GM19468 (cell line): ENCODE results near the gene AMOTL1.
A peak's percentile ranks its signal among the peaks of the same experiment; 100 is the strongest.
"Not testable (repeated sequence)": the region's sequence is repeated elsewhere in the genome, so short reads cannot be mapped to it uniquely, and the experiment has no call there.

Experiments
- ATAC-seq: cut with Tn5 transposase; IDR thresholded peaks from one replicate; pipeline ENCODE4 v1.9.1; 2021; ENCODE audit warnings: mild to moderate bottlenecking, moderate library complexity, moderate number of reproducible peaks; ENCODE audit not compliant: unreplicated experiment; ENCODE audit errors: extremely low read depth

The AMOTL1 gene

DNA sequence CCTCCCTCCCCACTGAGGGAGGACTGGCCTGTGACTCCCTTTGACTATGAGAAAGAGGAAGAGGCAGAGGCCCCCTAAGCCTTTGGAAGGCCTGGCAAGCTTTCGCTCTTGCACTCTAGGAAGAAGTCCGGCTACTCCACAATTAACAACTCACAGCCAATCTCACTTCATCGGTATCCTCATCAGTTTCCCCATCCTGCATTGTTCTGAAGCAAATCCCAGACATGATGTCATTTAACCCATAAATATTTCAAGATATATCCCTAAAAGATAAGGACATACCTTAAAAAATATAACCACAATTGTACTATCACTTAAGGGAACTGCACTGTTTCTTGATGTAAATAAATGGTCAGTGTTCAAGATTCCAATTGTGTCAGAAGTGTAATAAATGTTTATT is 142.1 kb downstream of the AMOTL1 start:
- no peak for ATAC-seq

DNA sequence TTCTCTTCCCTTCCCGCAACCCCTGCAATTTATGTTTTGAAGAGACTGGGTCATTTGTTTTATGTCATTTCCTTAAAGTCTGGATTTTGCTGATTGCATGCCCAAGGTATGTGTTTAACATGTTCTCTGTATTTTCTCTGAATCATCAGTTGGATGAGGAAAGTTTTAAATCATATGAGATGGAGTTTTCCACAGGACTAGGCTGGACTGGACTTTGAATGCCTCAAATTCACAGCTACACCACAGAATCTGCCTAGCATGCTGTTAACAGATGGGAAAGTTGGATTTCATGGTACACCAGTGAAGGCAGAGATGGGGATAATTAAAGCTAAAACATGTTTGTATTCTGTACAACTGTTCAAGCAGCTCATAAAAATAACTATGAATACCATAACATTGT is 142.6 kb downstream of the AMOTL1 start:
- no peak for ATAC-seq

DNA sequence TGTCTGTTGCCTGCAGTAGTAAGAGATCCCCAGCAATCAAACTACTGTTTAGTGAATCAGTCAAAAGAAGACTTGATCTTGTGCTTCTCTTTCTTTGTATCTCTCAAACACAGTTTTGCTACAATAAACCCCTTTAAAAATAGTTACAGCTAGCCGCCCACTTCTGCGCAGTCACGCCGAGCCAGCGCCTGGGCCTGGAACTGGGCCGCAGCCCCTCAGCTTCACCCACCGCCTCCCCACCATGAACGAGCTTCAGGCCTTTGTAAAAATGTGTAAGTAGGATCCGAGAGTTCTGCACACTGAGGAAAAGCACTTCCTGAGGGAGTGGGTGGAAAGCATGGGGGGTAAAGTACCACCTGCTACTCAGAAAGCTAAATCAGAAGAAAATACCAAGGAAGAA is 144.7 kb downstream of the AMOTL1 start:
- ATAC-seq, result no peak

DNA sequence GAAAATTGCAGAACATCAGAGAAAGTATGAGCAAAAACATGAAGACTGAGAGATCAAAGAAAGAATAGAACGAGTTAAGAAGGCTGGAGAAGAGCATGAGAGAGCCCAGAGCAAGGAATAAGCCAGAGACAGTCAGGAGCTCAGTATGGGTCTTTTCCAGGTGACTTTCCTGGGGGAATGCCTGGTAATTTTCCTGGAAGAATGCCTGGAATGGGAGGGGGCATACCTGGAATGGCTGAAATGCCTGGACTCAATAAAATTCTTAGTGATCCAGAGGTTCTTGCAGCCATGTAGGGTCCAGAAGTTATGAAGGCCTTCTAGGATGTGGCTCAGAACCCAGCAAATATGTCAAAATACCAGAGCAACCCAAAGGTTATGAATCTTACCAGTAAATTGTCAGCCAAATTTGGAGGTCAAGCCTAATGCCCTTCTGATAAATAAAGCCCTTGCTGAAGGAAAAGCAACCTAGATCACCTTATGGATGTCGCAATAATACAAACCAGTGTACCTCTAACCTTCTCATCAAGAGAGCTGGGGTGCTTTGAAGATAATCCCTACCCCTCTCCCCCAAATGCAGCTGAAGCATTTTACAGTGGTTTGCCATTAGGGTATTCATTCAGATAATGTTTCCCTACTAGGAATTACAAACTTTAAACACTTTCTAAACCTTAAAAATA is 145.7 kb downstream of the AMOTL1 start:
- ATAC-seq, result not testable (repeated sequence)

DNA sequence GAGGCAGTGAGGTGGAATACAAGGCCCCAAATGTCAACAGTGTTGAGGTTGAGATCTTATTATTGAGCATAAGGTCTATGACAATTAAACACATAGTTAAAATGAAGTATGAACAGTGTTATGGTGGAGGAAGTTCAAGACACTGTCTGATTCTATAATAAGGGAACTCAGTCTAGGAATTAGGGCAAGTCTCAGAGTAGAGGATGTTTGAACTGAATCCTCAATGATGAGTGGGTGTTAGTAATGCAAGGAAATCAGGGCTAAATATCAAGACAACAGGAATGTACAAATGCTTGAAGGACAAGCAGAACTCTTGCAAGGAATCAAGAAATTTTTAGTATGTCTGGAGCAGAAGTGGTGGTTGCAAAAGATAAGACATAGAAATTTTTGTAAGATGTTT is 152.2 kb downstream of the AMOTL1 start:
- no peak for ATAC-seq

DNA sequence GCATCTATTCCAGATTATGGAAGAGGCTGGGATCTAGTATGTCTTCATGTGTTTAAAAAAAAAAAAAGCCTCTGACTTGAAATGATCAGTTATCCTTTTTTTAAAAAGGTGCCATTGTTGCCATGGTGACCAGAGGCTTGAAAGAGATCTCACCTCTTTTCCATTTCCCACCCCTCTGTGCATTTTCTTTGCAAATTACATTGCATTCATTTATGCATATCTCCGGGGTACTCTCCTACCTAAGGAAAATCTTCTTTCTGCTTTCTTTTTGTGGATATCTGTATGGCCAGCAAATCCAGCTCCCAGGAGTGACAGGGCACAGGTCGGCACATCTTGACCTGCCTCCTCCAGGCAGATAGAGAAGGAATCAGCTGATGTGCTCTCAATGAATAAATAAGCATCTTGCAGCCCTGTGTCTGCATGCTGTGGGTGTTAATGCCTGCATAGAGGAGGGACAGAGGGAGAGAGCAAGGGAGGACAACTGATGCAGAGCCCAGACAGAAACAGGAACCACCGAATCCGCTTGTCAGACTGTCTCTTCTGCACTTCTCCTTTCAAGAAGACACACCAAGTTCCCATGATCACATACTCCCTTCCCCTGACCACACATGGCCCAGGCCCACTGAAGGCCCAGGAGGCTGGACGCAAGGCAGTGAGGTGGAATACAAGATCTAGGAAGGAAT is 154.3 kb downstream of the AMOTL1 start:
- ATAC-seq, result no peak

DNA sequence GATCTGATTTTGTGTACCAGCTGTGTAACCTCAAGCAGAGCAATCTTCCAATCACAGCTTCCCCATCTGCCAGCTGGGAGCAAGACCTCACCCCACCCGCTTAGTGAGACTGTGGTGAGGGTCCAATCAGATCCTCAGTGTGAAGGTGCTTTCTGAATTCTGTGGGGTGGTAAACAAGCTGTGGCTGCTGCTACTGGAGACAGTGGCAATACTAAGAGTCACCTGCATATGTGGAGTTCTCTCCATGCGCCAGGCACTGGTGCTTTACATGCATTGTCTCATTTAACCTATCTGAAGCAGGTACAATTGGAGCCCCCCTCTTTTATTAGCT is 154.8 kb downstream of the AMOTL1 start:
- no peak for ATAC-seq

DNA sequence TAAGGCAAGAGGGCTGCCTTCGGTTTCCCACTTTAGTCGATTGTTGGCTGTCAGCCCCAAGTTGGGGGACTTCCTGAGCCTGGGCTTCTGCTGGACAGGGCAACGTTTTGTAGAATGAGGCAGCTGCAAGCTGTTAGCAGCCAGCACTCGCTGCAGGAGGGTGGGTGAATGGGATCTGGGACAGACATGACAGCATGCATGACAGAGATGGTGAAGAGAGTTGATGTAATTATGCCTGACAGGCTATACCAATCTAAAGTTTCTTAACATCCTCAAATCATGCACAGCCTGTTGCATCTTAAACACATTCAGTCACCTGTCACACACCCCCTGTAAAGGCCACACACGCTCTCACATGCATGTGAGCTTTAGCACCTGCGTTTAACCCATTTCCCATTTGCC is 156.0 kb downstream of the AMOTL1 start:
- ATAC-seq, result no peak

DNA sequence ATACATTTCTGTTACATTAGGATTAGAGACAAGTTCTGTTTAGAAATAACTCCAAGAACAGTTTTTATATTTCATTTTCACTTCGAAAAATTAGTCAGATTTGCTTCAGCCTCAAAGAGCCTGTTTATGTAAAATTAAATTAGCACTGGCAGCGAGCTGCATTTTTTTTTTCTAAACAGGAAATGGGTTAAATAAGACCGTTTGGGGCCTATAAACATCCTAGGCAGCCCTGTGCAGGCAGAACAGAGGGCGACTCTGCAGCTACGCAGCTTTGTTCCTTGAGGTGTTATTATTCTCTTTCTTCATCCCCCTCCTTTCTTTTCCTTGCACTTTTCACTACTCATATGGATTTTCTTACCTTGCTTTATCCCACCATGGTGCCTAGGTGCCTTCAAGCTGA is 156.5 kb downstream of the AMOTL1 start:
- ATAC-seq, result no peak

DNA sequence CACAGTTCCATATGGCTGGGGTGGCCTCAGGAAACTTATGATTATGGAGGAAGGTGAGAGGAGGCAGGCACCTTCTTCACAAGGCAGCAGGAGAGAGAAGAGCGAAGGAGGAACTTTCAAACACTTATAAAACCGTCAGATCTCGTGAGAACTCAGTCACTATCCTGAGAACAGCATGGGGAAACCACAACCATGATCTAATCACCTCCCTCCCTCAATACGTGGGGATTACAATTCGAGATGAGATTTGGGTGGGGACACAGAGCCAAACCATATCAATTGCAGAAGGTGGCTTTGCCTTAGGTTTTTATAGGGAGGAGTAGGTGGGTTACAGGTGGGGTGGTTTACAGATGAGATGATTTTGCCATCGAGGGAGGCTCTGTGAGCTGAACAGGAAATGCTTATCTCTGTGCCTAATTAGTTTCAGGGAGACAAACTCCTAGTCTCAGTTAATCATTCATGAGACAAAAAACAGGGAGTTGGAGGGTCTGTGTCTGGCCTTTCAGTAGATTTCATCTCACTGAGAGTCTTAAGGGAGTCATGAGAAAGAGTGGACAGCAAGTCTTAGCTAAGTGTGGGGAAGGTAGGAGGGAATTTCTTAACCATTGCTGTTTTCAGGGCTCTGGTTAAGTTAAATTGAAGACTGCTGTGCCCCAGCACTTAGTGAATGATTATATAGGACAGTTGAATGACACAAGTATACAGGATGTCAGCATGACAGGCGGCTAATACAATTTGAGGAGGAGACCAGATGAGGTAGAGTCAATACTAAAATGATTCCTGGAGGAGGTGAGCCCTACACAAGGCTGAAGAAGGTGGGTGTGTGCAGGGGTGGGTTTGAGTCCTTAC is 157.5 kb downstream of the AMOTL1 start:
- ATAC-seq, result peak; percentile 33

DNA sequence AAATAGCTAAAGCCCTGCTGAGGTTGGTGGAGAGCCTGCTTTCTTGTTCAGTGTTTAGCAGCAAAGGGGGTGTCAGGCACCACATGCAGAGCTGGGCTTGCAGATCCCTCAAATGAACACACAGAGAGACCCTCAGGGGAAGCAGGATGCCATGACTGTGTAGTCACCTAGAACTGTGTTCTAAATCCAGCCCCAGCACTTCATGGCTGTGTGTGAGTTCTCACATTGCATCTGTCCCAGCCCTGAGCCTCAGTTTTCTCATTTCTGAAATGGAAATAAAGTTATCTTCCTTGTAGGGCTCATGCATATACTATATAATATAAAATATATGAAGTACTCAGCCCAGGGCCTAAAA is 158.1 kb downstream of the AMOTL1 start:
- peak; percentile 37 for ATAC-seq
